Tibial nerve (tissue), 4 donors: ENCODE data around the gene RNF113B. TPM values are rescaled to one million over a fixed set of nuclear protein-coding genes. Genes with fewer than 3 reads are reported as not detected.
A peak's percentile ranks its signal among the peaks of the same experiment; 100 is the strongest.

Experiments
- DNase-seq, 2 donors: peaks; one replicate each; pipeline ENCODE4 v3.0.0-alpha.2; 2019; ENCODE audit warnings: low spot score in 2 of 2
- H3K27ac ChIP-seq, 4 donors: fragments of 200-600 bp; sonication (generic) in 3 of 4; one replicate each; pipeline ENCODE4 v1.5.1; 2017 to 2019; ENCODE audit warnings: mild to moderate bottlenecking in 1 of 4
- H3K27me3 ChIP-seq, 2 donors: fragments of 200-600 bp; sonication (generic) in 1 of 2; one replicate each; pipeline versions ENCODE4 v1.5.1 to v1.6.0; 2017 to 2019
- H3K36me3 ChIP-seq, 3 donors: fragments of 200-600 bp; sonication (generic); one replicate each; pipeline ENCODE4 v1.5.1; 2018 to 2019
- H3K4me1 ChIP-seq, 4 donors: fragments of 200-600 bp; sonication (generic) in 3 of 4; one replicate each; pipeline ENCODE4 v1.5.1; 2017 to 2019
- H3K4me3 ChIP-seq, 4 donors: fragments of 200-600 bp; sonication (generic) in 3 of 4; one replicate each; pipeline ENCODE4 v1.5.1; 2017 to 2019; ENCODE audit warnings: mild to moderate bottlenecking in 1 of 4, moderate library complexity in 1 of 4
- H3K9me3 ChIP-seq, 4 donors: fragments of 200-600 bp; sonication (generic) in 3 of 4; one replicate each; pipeline ENCODE4 v1.5.1; 2017 to 2019
- CTCF ChIP-seq, 5 experiments: fragments of 200-600 bp in 3 of 5; fragments of 450-650 bp in 2 of 5; sonication (generic) in 3 of 5; IDR thresholded peaks; one replicate each; pipeline ENCODE4 v1.5.1; 2016 to 2019; ENCODE audit warnings: antibody characterized with exemption in 5 of 5, mild to moderate bottlenecking in 3 of 5, moderate library complexity in 2 of 5
- EP300 ChIP-seq, 2 donors: sonication (generic); formaldehyde crosslinking; IDR thresholded peaks; one replicate each; pipeline ENCODE4 v1.6.1; 2017; ENCODE audit warnings: antibody characterized with exemption in 2 of 2, mild to moderate bottlenecking in 1 of 2
- POLR2A ChIP-seq, 2 donors: fragments of 450-650 bp; IDR thresholded peaks; one replicate each; pipeline ENCODE4 v1.6.1; 2017; ENCODE audit warnings: antibody characterized with exemption in 2 of 2, mild to moderate bottlenecking in 2 of 2, moderate library complexity in 2 of 2
- WGBS, 2 donors: methylation state at CpG; one replicate each; pipeline ENCODE4 v1.1.5; 2018; 5-methylcytosine and 5-hydroxymethylcytosine counted together
- total RNA-seq, 4 donors: library from RNA; depleted of rRNA; stranded (reverse); fragments of >200 nt; gene quantifications; one replicate each; pipeline ENCODE4 v1.1.0, GENCODE V29; 2016

RNF113B gene
- total RNA-seq, 4 donors from 2014 or later: not detected

GRCh38 chr13:98172590-98173422 lies 4.3 kb downstream of the RNF113B start:
- no peaks in the 10 kb centered on the region for H3K27me3 ChIP-seq
- 51 to 53% methylated on average over 7 of the region's 7 CpGs for WGBS, 2 donors
- no peak overlapping the region for H3K4me3 ChIP-seq
- peaks cover 0 to 5% (median 0%) of the 10 kb centered on the region in 3 donors for H3K36me3 ChIP-seq
- H3K27ac ChIP-seq: peak overlapping the region in 3 of 4 donors; percentile 23 to 82 (median 69)
- peaks cover 0 to 42% (median 12%) of the 10 kb centered on the region in 4 donors for H3K4me1 ChIP-seq
- no peaks in the 10 kb centered on the region for H3K9me3 ChIP-seq
- no peak for TF ChIP-seq EP300 (IDR thresholded peaks at IDR 0.05)
- TF ChIP-seq CTCF (IDR thresholded peaks at IDR 0.05): no peak
- no peak for TF ChIP-seq POLR2A (IDR thresholded peaks at IDR 0.05)
- no peak for DNase-seq

GRCh38 chr13:98171900-98172589 lies 5.0 kb downstream of the RNF113B start:
- WGBS, 2 donors: 51 to 61% methylated on average over 14 of the region's 14 CpGs
- Histone ChIP-seq H3K4me3 (peak overlapping the region in 1 of 4 donors; percentile 14), H3K36me3 (peaks cover 0 to 5% (median 0%) of the 10 kb centered on the region in 3 donors), H3K27ac (peak overlapping the region in 2 of 4 donors; percentile 69 to 82), H3K9me3 (no peaks in the 10 kb centered on the region), H3K4me1 (peaks cover 0 to 42% (median 12%) of the 10 kb centered on the region in 4 donors), H3K27me3 (no peaks in the 10 kb centered on the region)
- no peak for TF ChIP-seq EP300 (IDR thresholded peaks at IDR 0.05)
- no peak for TF ChIP-seq CTCF (IDR thresholded peaks at IDR 0.05)
- no peak for TF ChIP-seq POLR2A (IDR thresholded peaks at IDR 0.05)
- peak; percentile 19 to 26 for DNase-seq

- no peak for TF ChIP-seq EP300 (IDR thresholded peaks at IDR 0.05)
- no peak for TF ChIP-seq POLR2A (IDR thresholded peaks at IDR 0.05)
- no peak for TF ChIP-seq CTCF (IDR thresholded peaks at IDR 0.05)
- H3K9me3 ChIP-seq: no peaks in the 10 kb centered on the region
- peaks cover 0 to 29% (median 9%) of the 10 kb centered on the region in 4 donors for H3K4me1 ChIP-seq
- H3K36me3 ChIP-seq: no peaks in the 10 kb centered on the region
- WGBS, 2 donors: 68 to 70% methylated on average over 3 of the region's 3 CpGs
- H3K27me3 ChIP-seq: no peaks in the 10 kb centered on the region
- H3K27ac ChIP-seq: no peak overlapping the region
- no peak for DNase-seq
- H3K4me3 ChIP-seq: no peak overlapping the region
These were observed 7.7 kb downstream of the RNF113B start for GRCh38 chr13:98169331-98169730.

- no peaks in the 10 kb centered on the region for H3K27me3 ChIP-seq
- no peaks in the 10 kb centered on the region for H3K36me3 ChIP-seq
- H3K9me3 ChIP-seq: no peaks in the 10 kb centered on the region
- no peaks in the 10 kb centered on the region for H3K4me1 ChIP-seq
- H3K27ac ChIP-seq: no peak overlapping the region
- 95 to 98% methylated on average over 5 of the region's 5 CpGs for WGBS, 2 donors
- no peak for DNase-seq
- no peak overlapping the region for H3K4me3 ChIP-seq
- no peak for TF ChIP-seq EP300 (IDR thresholded peaks at IDR 0.05)
- no peak for TF ChIP-seq CTCF (IDR thresholded peaks at IDR 0.05)
- no peak for TF ChIP-seq POLR2A (IDR thresholded peaks at IDR 0.05)
These were observed 14.1 kb downstream of the RNF113B start for GRCh38 chr13:98162935-98163334.
